ENCODE measurements around the gene LAMTOR1.

- TF ChIP-seq, protein P1, sequence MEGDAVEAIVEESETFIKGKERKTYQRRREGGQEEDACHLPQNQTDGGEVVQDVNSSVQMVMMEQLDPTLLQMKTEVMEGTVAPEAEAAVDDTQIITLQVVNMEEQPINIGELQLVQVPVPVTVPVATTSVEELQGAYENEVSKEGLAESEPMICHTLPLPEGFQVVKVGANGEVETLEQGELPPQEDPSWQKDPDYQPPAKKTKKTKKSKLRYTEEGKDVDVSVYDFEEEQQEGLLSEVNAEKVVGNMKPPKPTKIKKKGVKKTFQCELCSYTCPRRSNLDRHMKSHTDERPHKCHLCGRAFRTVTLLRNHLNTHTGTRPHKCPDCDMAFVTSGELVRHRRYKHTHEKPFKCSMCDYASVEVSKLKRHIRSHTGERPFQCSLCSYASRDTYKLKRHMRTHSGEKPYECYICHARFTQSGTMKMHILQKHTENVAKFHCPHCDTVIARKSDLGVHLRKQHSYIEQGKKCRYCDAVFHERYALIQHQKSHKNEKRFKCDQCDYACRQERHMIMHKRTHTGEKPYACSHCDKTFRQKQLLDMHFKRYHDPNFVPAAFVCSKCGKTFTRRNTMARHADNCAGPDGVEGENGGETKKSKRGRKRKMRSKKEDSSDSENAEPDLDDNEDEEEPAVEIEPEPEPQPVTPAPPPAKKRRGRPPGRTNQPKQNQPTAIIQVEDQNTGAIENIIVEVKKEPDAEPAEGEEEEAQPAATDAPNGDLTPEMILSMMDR (IDR thresholded peaks at IDR 0.05; ENCODE audit: borderline replicate concordance, extremely low read depth, low read length, poor library complexity, severe bottlenecking), result no peak
- no peak for TF ChIP-seq EZH2 (IDR thresholded peaks at IDR 0.05; ENCODE audit: borderline replicate concordance, low read depth, low read length, severe bottlenecking)
Observed at GRCh38 chr11:72081821-72082453, 21.2 kb downstream of the LAMTOR1 start.
